NCI-H1105 treated with DMSO at 0.1 percent for 48 hours (cell line): ENCODE data around the gene GTF2F2.

Experiments used
- DNase-seq: peaks from one replicate; lab custom pipeline; 2025; lab: John Stamatoyannopoulos, UW

The GTF2F2 gene, protein sequence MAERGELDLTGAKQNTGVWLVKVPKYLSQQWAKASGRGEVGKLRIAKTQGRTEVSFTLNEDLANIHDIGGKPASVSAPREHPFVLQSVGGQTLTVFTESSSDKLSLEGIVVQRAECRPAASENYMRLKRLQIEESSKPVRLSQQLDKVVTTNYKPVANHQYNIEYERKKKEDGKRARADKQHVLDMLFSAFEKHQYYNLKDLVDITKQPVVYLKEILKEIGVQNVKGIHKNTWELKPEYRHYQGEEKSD

DNA sequence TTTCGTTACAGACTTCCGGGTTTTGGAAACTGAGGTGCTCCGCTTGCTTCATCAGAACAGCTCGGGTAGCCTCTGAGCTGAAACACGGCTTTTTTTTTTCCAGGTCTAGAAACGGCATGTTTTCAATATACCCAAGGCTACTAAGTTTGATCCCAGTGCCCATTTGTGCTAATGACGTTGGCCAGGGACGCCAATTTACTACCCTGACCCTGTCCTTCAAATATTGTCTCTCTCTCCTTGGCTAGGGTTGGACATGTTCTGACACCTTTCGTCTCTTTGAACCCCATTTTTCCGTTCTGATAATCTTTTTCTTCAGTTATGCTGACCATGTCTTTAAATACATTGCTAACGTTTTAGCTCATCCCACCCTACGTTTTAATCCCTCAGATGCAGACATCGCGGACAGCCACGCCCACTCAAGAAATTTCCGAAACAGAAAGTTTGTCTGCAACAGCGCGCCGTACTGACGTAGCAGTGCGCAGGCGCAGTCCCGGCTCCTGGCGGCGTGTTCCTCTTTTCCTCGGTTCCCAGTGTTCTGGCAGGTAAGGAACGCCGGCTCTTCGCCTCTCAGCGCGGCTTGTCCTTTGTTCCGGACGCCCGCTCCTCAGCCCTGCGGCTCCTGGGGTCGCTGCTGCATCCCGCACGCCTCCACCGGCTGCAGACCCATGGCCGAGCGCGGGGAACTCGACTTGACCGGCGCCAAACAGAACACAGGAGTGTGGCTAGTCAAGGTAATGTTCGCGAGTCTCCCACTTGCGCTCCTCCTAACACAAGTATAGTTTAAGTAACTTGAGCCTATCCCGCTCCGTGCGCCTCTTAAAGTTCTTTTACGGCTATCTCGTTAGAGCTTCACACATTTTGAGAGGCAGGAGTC lies at the start of gene GTF2F2:
Gene GTF2F2 (plus strand): TSS at position 520 of the 874 bp plus-strand sequence. CDS start 146 bp downstream, at position 666.
- peak; percentile 68 for DNase-seq

DNA sequence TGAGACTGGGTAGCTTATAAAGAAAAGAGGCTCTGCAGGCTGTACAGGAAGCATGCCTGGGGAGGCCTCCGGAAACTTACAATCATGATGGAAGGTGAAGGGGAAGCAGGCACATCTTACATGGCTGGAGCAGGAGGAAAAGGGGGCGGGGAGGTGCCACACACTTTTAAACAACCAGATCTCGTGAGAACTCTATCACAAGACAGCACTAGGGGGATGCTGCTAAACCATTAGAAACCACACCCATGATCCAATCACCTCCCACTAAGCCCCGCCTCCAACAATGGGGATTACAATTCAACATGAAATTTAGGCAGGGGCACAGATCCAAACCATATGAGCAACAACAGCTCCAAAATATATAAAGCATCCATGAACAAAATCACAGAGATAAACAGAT lies 46.5 kb upstream of the GTF2F2 start:
- no peak for DNase-seq

DNA sequence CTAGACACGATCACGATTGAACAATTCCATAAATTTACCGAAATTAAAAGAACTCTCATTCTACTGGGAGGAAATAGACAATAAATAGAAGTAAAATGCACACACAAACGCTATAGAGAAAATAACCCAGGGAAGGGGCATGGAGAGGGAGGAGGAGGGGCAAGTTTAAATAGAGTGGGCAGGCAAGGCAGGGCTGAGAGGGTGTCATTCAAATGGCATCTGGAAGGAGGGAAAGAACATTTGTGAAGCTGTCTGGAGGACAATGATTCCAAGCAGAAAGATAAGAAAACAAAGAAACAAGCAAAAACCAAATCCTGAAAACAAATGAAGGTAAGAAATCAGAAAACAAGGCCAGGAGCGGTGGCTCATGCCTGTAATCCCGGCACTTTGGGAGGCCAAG lies 45.6 kb upstream of the GTF2F2 start:
- DNase-seq = no peak

DNA sequence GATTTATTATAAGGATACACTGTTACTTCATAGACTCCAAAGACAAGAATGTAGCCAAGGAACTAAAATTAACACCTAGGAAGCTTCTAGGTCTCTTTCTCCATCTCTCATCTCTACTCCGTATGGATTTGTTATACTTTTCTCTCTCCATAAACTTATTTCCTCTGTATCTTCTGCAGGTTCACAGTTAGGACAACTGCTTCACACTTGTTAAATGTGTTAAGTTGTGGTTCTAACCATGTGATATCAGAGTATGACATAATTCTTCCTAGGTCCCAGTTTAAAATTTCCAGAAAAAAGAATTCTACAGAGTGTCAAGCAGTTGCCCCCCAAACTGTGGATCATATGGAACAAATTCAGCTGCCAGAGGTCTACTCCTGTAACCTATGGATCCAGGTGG lies 42.3 kb upstream of the GTF2F2 start:
- no peak for DNase-seq

DNA sequence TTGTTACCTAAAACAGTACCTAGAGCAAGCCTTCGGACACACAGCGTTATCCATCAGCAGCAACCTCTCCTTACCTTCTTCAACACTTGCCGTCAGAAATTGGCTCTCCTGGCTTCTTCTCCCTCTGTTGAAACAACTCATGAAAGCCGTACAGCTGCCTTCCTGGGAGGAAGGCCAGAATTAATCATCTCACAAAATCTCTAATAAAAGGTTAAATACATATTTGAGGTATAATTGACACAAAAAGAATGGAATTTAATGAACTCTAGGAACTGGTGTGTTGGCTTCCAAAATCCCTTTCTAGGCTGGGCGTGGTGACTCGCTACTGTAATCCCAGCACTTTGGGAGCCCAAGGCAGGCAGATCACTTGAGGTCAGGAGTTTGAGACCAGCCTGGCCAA lies 37.3 kb upstream of the GTF2F2 start:
- no peak for DNase-seq

DNA sequence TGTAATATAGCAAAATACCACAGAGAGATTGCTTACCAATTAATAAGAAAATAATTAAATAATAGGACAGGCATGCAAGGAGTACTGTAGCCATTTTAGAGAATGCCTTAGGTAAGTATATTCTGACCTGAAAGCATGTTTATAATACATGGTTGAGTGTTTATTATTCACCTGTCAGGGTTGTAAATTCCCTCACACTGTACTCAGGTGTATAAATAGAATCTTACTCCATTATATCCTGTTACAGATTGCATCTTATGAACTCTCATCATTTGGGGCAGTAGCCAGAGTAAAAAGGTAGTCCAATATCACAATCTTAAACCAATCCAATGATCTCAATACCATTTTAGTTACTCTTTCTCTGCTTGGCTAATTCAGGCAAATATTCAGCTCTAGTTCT lies 35.8 kb upstream of the GTF2F2 start:
- DNase-seq = no peak

DNA sequence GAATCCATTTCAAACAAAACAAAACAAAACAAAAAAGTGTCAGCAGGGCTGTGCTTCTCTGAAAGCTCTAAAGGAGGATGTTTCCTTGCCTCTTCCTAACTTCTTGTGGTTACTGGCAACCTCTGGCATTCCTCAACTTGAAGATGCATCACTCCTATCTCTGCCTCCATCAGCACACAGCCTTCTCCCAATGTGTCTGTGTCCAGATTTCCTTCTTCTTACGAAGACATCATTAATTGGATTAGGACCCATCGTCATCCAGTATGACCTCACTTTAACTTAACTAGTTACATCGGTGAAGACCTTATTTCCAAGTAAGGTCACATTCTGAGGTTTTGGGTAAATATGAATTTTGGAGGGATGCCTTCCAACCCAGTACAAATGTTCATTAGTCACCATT lies 33.8 kb upstream of the GTF2F2 start:
- no peak for DNase-seq

DNA sequence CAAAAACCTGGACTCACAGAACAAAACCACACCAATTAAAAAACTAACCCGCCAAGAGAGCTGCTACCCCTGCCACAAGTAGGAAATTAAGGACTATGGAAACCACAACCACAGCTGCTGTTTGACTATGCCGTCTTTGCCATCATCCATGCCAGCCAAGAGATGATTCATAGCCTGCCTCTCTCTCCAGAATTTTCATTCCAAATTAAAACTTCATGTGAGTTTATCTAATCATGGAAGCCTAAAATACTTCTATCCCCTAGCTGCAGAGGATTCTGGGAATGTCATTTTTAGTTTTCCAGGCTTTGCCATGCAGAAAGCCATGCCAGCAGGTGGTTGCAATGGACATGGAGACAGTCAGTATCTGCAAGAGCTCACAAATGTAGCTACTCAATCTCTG lies 27.6 kb upstream of the GTF2F2 start:
- DNase-seq = no peak

DNA sequence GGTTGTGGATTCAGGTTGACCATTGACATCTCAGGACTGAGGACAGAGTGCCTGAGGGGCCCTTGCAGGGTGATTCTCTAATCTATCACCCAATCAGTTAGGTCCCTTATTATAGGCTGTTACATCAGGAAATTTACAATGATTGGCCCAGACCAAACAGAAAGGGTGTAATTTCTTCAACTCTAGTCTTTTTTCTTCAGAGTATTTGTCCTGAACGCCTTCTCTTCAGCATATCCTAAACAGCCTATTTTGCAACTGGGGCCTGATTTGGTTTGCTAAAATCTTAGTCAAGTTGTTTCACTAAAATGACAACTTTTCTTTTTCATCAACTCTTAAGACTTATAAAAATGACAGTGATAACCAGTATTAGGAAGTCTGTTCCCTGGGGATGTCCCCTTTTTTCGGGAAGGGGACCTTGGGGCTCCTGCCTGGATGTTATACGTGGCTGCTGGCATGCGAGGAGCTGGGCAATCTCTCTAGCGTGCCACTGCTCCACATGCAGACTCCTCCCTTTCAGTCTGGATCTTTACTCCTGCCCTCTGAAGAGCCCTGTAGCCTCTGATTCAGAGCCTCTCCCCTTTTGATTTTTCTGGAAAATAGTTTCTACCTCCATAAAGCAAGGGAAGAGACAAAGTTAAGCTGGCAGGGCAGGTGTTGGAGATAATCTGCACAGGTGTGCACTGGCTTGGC lies 19.6 kb upstream of the GTF2F2 start:
- no peak for DNase-seq

DNA sequence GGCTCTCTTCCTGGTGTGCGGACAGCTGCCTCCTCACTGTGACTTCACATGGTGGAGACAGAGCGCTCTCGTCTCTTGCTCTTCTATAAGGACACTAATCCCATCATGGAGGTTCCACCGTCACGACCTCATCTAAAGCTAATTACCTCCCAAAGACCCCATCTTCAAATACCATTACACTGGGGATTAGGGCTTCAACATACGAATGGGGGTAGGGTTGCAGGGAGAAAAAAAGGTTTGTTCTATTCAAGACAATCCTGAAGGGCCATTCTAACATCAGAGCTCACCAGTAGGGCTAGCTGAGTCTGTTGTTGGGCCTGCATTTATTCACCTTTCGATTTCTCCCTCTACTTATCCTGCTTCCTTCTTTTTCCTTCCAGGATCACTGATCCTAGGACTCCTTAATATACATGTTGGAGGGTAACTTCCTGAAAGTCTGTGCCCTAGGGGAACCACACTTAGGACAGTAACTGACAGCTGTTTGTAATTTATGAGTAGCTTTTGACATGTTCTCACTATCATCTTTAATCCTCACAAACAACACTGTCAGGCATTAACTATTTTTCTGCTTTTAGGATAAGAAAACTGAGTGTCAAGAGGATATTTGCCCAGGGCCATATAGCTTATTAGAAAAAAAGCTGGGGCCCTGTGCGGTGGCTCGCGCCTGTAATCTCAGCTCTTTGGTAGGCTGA lies 18.8 kb upstream of the GTF2F2 start:
- DNase-seq = no peak

DNA sequence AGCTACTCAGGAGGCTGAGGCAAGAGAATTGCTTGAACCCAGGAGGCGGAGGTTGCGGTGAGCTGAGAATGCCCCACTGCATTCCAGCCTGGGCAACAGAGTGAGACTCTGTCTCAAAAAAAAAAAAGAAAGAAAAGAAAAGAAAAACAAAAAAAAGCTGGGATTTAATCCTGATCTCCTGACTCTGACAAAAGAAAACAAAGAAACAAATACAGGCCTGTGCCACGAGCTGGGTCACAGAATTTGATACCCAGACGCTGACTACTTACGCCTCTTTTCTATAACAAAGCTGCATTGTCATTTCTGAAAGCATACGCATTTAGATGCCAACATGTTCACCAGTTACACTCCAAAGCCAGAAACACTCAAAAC lies 18.2 kb upstream of the GTF2F2 start:
- DNase-seq = no peak

DNA sequence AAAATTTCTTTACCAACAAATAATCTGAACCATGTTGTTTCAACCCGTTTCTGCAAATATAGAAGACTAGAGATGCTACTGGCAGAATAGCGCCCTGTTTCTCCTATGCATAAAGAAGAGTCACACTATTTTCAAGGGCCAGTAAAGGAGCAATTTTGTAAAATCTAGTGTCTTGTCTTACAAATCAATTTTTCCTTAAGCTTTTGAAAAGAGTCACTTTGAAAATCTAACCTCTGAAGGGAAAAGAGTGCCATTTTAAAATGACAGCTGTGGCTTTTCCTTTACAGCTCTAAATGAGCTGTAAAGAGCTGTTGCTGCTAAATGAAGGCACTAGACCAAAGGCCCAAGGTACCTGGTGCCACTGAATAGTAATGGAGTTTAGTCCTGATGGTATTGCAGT lies 16.9 kb upstream of the GTF2F2 start:
- DNase-seq = no peak

DNA sequence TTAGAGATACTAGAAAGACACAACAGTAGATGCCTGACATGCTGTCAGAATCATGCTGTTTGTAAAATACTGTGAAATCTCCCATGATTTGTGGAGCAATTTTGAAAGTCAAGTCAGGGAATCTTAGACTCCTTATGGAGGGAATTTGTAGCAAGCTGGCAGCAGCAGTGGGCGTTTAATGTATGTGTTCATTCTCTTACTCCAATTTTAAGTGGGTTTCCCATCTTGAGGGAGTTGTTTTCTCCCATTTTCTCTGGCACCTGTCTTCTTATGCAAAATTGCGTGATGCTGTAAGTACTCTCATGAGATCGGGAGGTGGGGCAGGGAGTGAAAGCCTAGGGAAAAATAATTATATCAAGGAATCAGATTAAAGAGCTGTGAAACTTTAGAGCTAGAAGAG lies 16.0 kb upstream of the GTF2F2 start:
- DNase-seq = no peak

DNA sequence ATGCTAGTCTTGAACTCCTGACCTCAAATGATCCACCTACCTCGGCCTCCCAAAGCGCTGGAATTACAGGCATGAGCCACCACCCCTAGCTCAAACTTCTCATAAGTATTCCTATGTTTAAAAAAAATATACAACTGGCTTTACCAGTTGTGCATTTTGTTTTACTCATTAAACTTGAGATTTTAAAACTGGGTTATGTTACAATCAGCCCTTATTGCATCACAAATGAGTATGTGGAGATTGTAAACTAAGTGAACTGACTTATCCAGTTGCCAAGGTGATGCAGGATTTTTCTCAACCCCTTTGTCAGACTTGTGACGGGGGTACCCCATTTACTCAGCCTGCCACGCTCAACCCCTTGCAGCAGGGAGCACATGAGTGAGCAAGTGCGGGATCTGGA lies 14.4 kb upstream of the GTF2F2 start:
- no peak for DNase-seq

DNA sequence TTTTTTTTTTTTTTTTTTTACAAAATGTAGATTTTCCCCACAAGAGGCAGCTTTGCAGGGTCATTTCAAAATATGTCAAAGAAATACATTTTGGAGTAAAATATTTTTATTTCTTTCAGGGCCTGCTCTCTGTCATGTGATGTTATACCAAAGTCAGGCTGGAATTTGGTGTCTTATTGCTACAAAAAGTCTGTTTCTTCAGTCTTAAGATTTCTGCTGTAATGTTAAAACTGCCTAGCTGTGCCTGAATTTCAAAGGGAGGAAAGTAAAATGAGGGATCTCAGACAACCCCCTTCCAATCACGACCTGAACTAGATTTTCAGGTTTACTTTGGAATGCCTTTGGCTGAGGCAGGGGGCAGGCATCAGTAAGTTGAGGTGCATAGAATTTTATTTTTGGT lies 12.8 kb upstream of the GTF2F2 start:
- DNase-seq = no peak

DNA sequence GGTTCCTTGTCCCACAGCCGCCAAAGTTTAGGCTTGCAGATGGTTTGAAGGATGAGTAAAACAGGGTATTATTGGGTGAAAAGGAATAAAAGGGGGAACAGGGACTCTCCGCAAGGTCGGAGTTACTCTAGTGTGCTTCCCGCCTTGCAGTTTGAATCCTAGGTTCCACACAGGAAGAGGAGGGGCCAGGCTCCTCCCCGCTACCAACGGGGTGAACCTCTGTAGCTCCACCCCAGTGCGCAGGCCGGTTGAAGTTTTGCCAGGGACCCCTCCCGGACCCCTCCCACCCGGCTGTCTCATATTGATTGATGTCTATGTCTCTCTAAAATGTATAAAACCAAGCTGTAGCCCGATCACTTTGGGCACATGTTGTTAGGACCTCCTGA lies 11.6 kb upstream of the GTF2F2 start:
- no peak for DNase-seq

DNA sequence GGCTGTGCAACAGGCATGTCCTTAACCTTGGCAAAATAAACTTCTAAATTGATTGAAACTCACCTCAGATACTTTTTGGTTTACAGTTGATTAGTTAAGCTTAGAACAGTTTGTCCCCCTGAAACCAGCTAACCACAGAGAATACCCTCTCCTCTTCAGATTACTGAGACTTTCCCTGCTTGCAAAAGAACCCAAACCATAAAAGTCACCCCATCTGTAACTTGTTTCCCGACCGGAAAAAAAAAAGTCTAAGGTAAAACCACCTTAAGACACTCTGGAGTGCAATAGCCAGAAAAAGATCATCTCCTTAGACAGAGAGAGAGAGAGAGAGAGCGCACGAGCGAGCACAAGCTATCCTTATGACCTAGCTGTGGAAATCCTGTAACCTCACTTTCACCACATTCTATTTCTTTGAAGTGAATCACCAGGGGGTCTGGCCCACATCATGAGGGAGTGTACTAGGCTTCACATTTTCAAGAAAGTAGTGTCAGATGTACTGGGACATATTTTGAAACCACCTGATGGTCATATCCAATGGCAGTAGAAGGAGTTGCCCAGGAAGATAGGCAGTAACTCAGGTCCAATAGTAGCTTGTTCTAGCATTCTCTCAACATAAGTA lies 11.1 kb upstream of the GTF2F2 start:
- DNase-seq = no peak

DNA sequence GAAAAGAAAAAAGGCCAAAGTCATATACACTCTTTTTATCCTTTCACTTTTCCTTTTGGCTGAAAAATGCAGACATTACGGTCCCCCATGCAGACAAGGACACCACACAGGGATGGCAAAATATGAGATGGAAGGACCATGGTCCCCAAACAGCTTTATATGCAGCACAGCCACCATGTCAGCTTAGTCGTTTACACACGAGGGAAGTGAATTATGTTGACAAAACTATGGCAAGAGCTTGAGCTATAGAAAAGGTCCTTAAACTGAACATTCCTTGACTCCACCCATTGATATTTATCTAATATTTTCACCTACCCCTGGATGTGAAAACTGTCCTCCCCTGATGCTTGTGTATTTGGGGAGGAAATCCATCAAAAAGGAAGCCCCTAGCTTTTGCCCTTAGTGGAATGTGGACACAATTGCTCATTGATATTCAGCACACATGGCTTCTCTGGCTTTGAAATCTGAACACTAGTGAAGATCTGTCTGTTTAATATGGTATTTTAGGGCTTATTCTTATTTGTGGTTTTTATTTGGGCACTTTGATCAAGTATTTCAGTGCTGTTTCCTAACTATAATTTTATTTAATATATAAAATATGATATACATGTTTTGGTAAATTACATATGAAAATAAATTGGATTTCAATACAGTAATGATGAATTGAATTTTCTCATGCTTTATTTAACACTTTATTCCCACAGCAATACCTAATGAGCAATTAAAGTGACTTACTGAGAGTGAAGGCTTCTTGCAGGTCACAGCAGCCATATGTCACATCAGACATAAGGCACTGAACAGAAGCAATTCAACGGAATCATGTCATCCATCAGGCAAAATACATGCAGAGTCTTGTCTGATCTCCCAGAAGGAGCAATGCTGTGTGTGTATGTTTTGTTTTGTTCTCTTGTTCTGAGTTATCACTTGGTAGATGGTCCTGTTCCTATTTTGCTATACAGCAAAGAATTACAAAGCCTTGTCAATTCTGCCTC lies 6.8 kb upstream of the GTF2F2 start:
- no peak for DNase-seq

DNA sequence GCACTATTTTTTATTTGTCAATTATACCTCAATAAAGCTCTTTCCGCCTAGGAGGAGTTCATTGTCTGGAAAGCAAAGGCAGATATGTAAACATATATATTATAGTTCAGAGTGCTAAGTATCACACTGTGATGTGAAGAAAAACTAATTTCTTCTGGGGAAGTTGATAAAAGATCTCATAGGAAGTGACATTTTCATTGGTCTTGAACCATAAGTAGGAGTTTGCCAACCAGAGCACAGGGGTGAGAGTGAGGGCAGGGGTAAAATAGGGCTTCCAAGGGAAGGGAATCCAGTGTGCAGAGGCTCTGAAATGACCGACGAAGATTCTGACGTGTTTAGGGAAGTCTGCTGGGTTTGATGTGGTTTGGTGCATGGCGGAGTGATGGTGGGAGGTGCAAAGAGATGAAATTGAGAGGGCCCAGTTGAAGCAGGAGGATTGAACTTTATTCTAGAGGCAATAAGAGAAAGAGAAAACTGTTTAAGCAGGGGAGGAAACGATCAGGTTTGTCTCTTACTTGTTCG lies 780 bp upstream of the GTF2F2 start:
- peak; percentile 7 for DNase-seq

DNA sequence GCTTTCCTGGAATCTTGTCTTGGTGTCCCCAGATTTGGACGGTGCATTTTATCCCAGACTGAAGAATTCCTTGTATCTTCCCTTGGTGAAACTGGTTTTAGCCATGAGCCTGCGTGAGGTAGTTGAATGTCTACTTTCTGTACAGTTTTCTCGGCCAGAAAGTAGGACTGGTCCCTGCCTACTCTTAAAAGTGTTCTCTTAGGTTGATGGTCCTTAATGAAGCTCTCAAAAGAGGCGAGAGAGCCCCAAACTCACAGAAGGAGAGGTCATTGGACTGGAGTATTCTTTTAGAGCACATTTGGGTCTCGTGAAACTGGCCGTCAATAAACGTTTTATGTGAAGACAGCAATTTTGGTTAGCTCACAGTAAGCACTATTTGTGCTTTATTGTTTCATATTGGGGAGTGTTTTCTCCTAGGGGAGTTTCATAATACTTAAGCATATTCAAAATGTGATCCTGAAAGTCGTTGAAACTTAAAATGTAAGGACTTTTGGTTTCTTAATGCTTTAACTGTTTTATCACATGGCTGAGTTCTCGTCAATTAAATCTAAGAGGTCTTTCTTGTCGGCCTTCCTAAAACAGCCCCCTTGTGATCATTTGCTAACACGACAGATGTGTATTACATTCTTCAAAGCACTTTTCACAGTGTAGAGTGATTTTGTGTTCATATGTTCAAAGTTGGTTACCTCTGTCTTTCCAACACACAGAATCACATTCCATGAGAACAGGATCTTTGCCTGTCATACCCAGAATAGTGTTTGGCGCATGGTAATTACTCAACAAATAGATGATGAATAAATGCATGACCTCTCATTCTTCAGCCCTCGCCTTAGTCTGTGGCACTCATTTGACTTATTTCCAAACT lies 889 bp downstream of the GTF2F2 start:
- DNase-seq = no peak
